Epithelial cell of alveolus of lung (primary cell): ENCODE data around the gene OR1E2. TPM values are rescaled to one million over a fixed set of nuclear protein-coding genes. Genes with fewer than 3 reads are reported as not detected.

Source experiments
- total RNA-seq: library from RNA; depleted of rRNA; stranded (reverse); fragments of >200 nt; gene quantifications from 2 replicates; pipeline ENCODE4 v1.2.1, GENCODE V29; 2015

The OR1E2 gene
- not detected in 2 replicates for total RNA-seq

GRCh38 chr17:3433741-3434140 lies at the start of gene OR1E2:
Gene OR1E2 (minus strand): TSS chr17:3433841. CDS start chr17:3433841, 0 bp downstream.

DNA sequence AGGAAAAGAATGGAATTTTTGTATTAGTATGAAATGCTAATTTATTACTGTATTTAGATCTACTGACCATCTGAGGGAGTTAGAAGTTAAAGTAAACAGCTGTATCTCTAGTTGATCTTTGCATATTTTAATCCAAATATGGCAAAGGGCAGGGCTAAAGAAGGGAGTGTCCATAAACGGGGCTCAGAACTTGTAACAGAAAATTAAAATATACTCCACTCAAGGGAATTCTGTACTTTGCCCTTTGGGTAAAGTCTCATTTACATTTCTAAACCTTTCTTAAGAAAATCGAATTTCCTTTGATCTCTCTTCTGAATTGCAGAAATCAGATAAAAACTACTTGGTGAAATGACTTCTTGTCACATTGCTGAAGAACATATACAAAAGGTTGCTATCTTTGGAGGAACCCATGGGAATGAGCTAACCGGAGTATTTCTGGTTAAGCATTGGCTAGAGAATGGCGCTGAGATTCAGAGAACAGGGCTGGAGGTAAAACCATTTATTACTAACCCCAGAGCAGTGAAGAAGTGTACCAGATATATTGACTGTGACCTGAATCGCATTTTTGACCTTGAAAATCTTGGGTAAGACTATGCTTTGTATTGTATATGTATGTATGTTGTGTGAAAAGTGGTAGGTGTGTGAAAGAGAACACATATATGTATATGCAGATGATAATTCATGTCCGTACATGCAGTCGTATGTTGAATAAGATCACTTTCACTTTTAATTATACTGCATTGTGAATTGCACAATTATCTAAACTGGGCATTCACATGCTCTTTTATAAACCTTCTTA lies 42.4 kb upstream of the OR1E2 start, which contains the start of gene ASPA:
TSS of gene ASPA (plus strand) at position 186 of the 799 bp plus-strand sequence. CDS start at position 349, 163 bp downstream.

DNA sequence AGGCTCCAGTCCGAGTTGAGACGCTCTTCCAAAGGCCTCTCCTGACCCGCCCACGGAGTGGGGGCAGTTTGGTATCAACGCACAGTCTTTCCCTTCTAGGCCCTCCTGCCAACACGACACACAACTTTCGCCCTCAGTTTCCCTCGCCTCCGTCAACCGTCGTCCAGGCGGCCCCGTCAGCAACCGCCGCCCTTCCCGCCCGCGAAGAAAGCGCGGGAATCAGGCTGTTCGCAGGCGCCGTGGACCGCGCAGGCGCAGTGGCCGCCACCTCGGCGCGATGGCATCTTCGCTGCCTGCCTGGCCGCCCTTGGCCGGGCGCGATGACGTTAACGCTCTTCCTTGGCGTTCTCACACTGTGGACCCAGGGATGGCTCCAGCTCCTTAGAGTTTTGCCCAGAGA lies 38.0 kb upstream of the OR1E2 start, which contains the start of gene SPATA22:
TSS of gene SPATA22 (minus strand) at position 221 of the 400 bp plus-strand sequence. CDS start 2,494 bp downstream, outside the sequence.

GRCh38 chr17:3411070-3411469 lies 22.6 kb downstream of the OR1E2 start, which contains the start of gene OR3A3:
Gene OR3A3 (plus strand): TSS chr17:3411370.

DNA sequence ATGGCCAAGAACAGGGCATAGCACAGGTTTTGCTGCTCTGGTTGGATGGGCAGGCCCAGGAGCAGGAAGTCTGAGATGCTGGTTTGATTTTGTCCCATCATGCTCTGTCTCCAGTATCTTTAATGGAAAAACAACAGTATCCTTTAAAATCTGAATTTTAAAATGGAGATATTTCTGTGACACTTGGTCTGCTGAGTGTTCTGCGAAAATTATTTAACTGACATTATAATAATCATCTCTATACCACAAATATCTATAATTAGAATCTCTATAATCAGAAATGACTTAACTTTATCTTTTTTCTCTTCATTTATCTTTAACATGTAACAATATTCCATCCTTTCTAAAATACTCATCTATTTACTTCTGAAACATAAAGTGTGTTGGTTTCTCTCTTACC lies 35.3 kb downstream of the OR1E2 start, which contains the start of gene OR1E1:
TSS of gene OR1E1 (minus strand) at position 101 of the 400 bp plus-strand sequence. CDS start at position 101, 0 bp downstream.

DNA sequence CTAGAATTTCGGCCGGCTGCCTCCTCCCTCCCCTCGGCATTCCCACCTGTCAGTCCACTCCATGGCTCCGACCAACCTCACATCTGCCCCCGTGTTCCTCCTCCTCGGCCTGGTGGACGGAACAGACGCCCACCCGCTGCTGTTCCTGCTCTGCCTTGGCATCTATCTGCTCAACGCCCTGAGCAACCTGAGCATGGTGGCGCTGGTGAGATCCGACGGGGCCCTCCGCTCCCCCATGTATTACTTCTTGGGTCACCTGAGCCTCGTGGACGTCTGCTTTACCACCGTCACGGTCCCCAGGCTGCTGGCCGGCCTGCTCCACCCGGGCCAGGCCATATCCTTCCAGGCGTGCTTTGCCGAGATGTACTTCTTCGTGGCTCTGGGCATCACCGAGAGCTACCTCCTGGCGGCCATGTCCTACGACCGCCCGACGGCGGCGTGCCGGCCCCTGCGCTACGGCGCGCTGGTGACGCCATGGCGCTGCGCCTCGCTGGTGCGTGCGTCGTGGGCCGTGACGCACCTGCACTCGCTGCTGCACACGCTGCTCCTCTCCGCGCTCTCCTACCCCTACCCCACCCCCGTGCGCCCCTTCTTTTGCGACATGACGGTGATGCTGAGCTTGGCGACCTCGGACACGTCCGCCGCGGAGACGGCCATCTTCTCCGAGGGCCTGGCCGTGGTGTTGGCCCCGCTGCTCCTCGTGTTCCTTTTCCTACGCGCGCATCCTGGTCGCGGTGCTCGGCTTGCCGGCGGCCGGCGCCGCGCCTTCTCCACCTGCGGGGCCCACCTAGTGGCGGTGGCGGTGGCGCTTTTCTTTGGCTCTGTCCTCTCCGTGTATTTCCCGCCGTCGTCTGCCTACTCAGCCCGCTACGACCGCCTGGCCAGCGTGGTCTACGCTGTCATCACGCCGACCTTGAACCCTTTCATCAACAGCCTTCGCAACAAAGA lies 47.5 kb downstream of the OR1E2 start, which contains the start of gene OR3A2:
TSS of gene OR3A2 (minus strand) at position 440 of the 948 bp plus-strand sequence.

Other genes with a start within 250 kb of the OR1E2 start
- gene OR1A2, start 236.3 kb downstream of the OR1E2 start, total RNA-seq, result not detected in 2 replicates
- gene OR1A1, start 226.2 kb downstream of the OR1E2 start, total RNA-seq, result not detected in 2 replicates
- not detected in 2 replicates for gene OR3A1, start 135.5 kb downstream of the OR1E2 start, total RNA-seq
- 0.13 TPM in 1 of 2 replicates, not detected in the other for gene OR3A2, start 47.5 kb downstream of the OR1E2 start, total RNA-seq
- not detected in 2 replicates for gene OR1E1, start 35.4 kb downstream of the OR1E2 start, total RNA-seq
- not detected in 2 replicates for gene OR3A3, start 22.5 kb downstream of the OR1E2 start, total RNA-seq
- gene SPATA22, start 38.0 kb upstream of the OR1E2 start, total RNA-seq, result 0.52 TPM in 1 of 2 replicates, not detected in the other
- gene ASPA, start 42.2 kb upstream of the OR1E2 start, total RNA-seq, result 0.13 and 0.48 TPM in 2 replicates
- 0.08 and 0.13 TPM in 2 replicates for gene TRPV3, start 124.0 kb upstream of the OR1E2 start, total RNA-seq
- gene TRPV1, start 175.6 kb upstream of the OR1E2 start, total RNA-seq, result 0.26 and 2.2 TPM in 2 replicates
- gene SHPK, start 202.4 kb upstream of the OR1E2 start, total RNA-seq, result 15.1 and 16.4 TPM in 2 replicates
- 13.8 and 47.3 TPM in 2 replicates for gene CTNS, start 202.9 kb upstream of the OR1E2 start, total RNA-seq
- 154 and 375 TPM in 2 replicates for gene TAX1BP3, start 234.7 kb upstream of the OR1E2 start, total RNA-seq
- gene EMC6, start 235.0 kb upstream of the OR1E2 start, total RNA-seq, result 12.3 and 26.0 TPM in 2 replicates